HL-60 (cell line): ENCODE measurements around the gene NDUFV1.
A peak's percentile ranks its signal among the peaks of the same experiment; 100 is the strongest.

Source experiments
- GABPA ChIP-seq: IDR thresholded peaks from 2 replicates; pipeline ENCODE4 v1.6.1; 2012; ENCODE audit warnings: low read depth
- POLR2AphosphoS5 ChIP-seq: IDR thresholded peaks from 2 replicates; pipeline ENCODE4 v1.6.1; 2012; ENCODE audit warnings: low read depth
- SPI1 ChIP-seq: IDR thresholded peaks from 2 replicates; pipeline ENCODE4 v1.6.1; 2012; ENCODE audit warnings: low read depth, mild to moderate bottlenecking, borderline replicate concordance
- TF ChIP-seq, protein P1 (sequence below): IDR thresholded peaks from one replicate; pipeline ENCODE4 v1.5.1; 2011; ENCODE audit warnings: low read length, control low read depth, inconsistent platforms; ENCODE audit not compliant: insufficient read depth
- TF ChIP-seq, protein P2 (sequence below): IDR thresholded peaks from 2 replicates; pipeline ENCODE4 v1.6.1; 2012; ENCODE audit warnings: low read depth; ENCODE audit not compliant: insufficient replicate concordance

DNA sequence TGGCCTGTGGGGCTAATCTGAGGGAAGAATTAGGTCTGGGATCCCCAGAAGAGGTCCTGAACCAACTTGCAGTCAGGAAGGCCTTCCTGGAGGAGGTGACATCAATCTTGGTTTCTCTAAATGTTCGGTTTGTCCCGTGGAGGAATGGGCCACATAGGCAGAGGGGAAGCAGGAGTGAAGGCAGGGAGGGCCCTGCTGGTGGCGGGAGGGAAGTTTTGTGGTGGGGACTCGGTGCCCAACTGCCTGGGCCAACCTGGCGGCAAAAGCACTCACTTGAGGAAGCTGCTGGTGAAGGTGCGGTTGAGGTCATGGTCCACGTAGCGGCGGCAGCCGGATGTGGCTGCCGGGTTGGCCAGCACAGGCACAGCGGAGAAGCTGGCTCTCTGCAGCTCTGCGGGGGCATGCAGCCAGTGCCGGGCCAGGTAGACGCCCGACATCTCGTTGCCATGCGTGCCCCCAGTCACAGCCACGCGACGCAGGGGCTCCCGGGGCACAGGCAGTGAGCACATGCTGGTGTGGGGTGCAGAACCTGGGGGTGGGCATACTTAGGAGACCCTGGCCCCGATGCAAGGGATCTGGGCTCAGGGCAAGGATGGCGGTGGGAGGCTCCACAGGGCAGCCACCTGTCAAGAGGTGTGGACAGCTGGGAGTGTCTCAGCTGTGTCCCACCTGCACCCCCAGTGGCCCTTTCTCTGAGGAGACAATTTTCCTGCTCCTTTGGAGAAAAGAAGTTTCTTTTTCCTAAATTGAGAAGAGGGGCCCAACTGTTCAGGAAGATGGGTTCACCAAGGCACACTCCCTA lies 40.0 kb downstream of the NDUFV1 start:
- TF ChIP-seq, protein P1, sequence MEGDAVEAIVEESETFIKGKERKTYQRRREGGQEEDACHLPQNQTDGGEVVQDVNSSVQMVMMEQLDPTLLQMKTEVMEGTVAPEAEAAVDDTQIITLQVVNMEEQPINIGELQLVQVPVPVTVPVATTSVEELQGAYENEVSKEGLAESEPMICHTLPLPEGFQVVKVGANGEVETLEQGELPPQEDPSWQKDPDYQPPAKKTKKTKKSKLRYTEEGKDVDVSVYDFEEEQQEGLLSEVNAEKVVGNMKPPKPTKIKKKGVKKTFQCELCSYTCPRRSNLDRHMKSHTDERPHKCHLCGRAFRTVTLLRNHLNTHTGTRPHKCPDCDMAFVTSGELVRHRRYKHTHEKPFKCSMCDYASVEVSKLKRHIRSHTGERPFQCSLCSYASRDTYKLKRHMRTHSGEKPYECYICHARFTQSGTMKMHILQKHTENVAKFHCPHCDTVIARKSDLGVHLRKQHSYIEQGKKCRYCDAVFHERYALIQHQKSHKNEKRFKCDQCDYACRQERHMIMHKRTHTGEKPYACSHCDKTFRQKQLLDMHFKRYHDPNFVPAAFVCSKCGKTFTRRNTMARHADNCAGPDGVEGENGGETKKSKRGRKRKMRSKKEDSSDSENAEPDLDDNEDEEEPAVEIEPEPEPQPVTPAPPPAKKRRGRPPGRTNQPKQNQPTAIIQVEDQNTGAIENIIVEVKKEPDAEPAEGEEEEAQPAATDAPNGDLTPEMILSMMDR, result no peak
- TF ChIP-seq, protein P2, sequence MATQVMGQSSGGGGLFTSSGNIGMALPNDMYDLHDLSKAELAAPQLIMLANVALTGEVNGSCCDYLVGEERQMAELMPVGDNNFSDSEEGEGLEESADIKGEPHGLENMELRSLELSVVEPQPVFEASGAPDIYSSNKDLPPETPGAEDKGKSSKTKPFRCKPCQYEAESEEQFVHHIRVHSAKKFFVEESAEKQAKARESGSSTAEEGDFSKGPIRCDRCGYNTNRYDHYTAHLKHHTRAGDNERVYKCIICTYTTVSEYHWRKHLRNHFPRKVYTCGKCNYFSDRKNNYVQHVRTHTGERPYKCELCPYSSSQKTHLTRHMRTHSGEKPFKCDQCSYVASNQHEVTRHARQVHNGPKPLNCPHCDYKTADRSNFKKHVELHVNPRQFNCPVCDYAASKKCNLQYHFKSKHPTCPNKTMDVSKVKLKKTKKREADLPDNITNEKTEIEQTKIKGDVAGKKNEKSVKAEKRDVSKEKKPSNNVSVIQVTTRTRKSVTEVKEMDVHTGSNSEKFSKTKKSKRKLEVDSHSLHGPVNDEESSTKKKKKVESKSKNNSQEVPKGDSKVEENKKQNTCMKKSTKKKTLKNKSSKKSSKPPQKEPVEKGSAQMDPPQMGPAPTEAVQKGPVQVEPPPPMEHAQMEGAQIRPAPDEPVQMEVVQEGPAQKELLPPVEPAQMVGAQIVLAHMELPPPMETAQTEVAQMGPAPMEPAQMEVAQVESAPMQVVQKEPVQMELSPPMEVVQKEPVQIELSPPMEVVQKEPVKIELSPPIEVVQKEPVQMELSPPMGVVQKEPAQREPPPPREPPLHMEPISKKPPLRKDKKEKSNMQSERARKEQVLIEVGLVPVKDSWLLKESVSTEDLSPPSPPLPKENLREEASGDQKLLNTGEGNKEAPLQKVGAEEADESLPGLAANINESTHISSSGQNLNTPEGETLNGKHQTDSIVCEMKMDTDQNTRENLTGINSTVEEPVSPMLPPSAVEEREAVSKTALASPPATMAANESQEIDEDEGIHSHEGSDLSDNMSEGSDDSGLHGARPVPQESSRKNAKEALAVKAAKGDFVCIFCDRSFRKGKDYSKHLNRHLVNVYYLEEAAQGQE, result no peak
- TF ChIP-seq POLR2AphosphoS5 (peak; percentile 89), SPI1 (peak; percentile 38; the same call in 1 of the 2 replicates), GABPA (no peak; the same call in 1 of the 2 replicates)
